GM23338 (cell line): ENCODE results near the gene RGS7. TPM values are rescaled to one million over a fixed set of nuclear protein-coding genes. Genes with fewer than 3 reads are reported as not detected.
"Not testable (repeated sequence)": the region's sequence is repeated elsewhere in the genome, so short reads cannot be mapped to it uniquely, and the experiment has no call there.

ENCODE experiments used
- ATAC-seq: fragments of 200-7000 bp; cut with Tn5 transposase; 3 replicates; pipeline ENCODE4 v1.9.1; 2020
- DNase-seq: peaks from one replicate; pipeline ENCODE4 v3.0.0-alpha.2; 2015; ENCODE audit warnings: low spot score
- H2AFZ ChIP-seq: fragments of 200-600 bp; sonication (generic); 2 replicates; pipeline ENCODE4 v1.8.0; 2016; ENCODE audit warnings: antibody characterized with exemption, mild to moderate bottlenecking, moderate library complexity
- H3F3A ChIP-seq: fragments of 200-600 bp; sonication (generic); replicated peaks from 2 replicates; pipeline ENCODE4 v1.8.0; 2017; ENCODE audit warnings: antibody characterized with exemption, mixed run types, low read depth
- H3K27ac ChIP-seq: fragments of 200-600 bp; sonication (generic); 2 replicates; pipeline ENCODE4 v1.6.1; 2016; ENCODE audit warnings: low read depth
- H3K27me3 ChIP-seq: fragments of 200-600 bp; sonication (generic); 2 replicates; pipeline ENCODE4 v1.8.0; 2016; ENCODE audit warnings: mild to moderate bottlenecking, mixed run types, moderate library complexity; ENCODE audit not compliant: insufficient read depth
- H3K36me3 ChIP-seq: fragments of 200-600 bp; sonication (generic); 2 replicates; pipeline ENCODE4 v1.8.0; 2016; ENCODE audit warnings: mild to moderate bottlenecking; ENCODE audit not compliant: insufficient read depth
- H3K4me1 ChIP-seq: fragments of 200-600 bp; sonication (generic); 2 replicates; pipeline ENCODE4 v1.8.0; 2016; ENCODE audit warnings: mild to moderate bottlenecking, moderate library complexity; ENCODE audit not compliant: insufficient read depth
- H3K4me2 ChIP-seq: fragments of 200-600 bp; sonication (generic); 2 replicates; pipeline ENCODE4 v1.7.1; 2017; ENCODE audit warnings: mixed run types
- H3K4me3 ChIP-seq: fragments of 200-600 bp; sonication (generic); 2 replicates; pipeline ENCODE4 v1.6.1; 2016; ENCODE audit warnings: mixed run types
- H3K79me2 ChIP-seq: fragments of 200-600 bp; sonication (generic); replicated peaks from 2 replicates; pipeline ENCODE4 v1.8.0; 2017; ENCODE audit warnings: mild to moderate bottlenecking; ENCODE audit not compliant: insufficient read depth
- H3K9me2 ChIP-seq: fragments of 200-600 bp; sonication (generic); 2 replicates; pipeline ENCODE4 v1.8.0; 2017; ENCODE audit not compliant: insufficient read depth
- H4K20me1 ChIP-seq: fragments of 200-600 bp; sonication (generic); replicated peaks from 2 replicates; pipeline ENCODE4 v1.8.0; 2017; ENCODE audit warnings: mild to moderate bottlenecking; ENCODE audit not compliant: insufficient read depth
- H3K27ac Mint-ChIP-seq: 2 replicates; pipeline ENCODE4 v1.8.0; 2020; ENCODE audit warnings: inconsistent platforms, mild to moderate bottlenecking, moderate library complexity, mixed read lengths
- H3K27me3 Mint-ChIP-seq: 3 replicates; pipeline ENCODE4 v1.8.0; 2022; ENCODE audit warnings: low read depth, mild to moderate bottlenecking, moderate library complexity, mixed read lengths, inconsistent platforms; ENCODE audit not compliant: insufficient read depth, poor library complexity
- H3K36me3 Mint-ChIP-seq: 3 replicates; pipeline ENCODE4 v1.8.0; 2021; ENCODE audit warnings: low read depth, mild to moderate bottlenecking, inconsistent platforms, moderate library complexity, mixed read lengths
- H3K4me1 Mint-ChIP-seq: 3 replicates; pipeline ENCODE4 v1.8.0; 2020; ENCODE audit warnings: mild to moderate bottlenecking, inconsistent platforms, mixed read lengths
- H3K4me3 Mint-ChIP-seq: 3 replicates; pipeline ENCODE4 v1.8.0; 2021; ENCODE audit warnings: moderate library complexity, mild to moderate bottlenecking, inconsistent platforms, mixed read lengths
- H3K9me3 Mint-ChIP-seq: 3 replicates; pipeline ENCODE4 v1.8.0; 2020; ENCODE audit warnings: moderate library complexity, mild to moderate bottlenecking, inconsistent platforms, mixed read lengths
- EZH2 ChIP-seq: fragments of 200-600 bp; sonication (generic); IDR thresholded peaks from one replicate; pipeline ENCODE4 v1.8.0; 2017; ENCODE audit warnings: antibody characterized with exemption, mild to moderate bottlenecking, low read depth; ENCODE audit not compliant: unreplicated experiment
- JUNB ChIP-seq: IDR thresholded peaks from one replicate; pipeline ENCODE4 v1.6.1; 2016; ENCODE audit warnings: antibody characterized with exemption; ENCODE audit not compliant: unreplicated experiment
- STAT1 ChIP-seq: IDR thresholded peaks from one replicate; pipeline ENCODE4 v1.6.1; 2016; ENCODE audit warnings: antibody characterized with exemption; ENCODE audit not compliant: unreplicated experiment
- ZNF114 ChIP-seq: fragments of 250-450 bp; sonication (Bioruptor Pico); IDR thresholded peaks from 2 replicates; pipeline ENCODE4 v1.5.0; 2020; ENCODE audit warnings: mild to moderate bottlenecking, moderate library complexity
- polyA plus RNA-seq: library from polyadenylated mRNA; unstranded; fragments of >200 nt; fragmentation: Nextera tagmentation; extraction: Ambion mirVana; gene quantifications from 2 replicates; pipeline ENCODE4 v1.2.1, GENCODE V29; 2016
- total RNA-seq: library from RNA; depleted of rRNA; stranded (reverse); fragments of >200 nt; shearing (Covaris generic); gene quantifications from 2 replicates; pipeline ENCODE4 v1.2.3, GENCODE V29; 2014
- TF ChIP-seq, protein P1 (sequence below): fragments of 250-450 bp; sonication (Bioruptor Pico); IDR thresholded peaks from 2 replicates; pipeline ENCODE4 v1.5.0; 2020; ENCODE audit warnings: mild to moderate bottlenecking, moderate library complexity
- TF ChIP-seq, protein P2 (sequence below), 2 experiments: fragments of 200-600 bp in 1 of 2; sonication (generic) in 1 of 2; conservative IDR thresholded peaks; 2 replicates each; pipeline versions ENCODE4 v1.5.1 to v1.6.1; 2016 to 2017; ENCODE audit warnings: antibody characterized with exemption in 2 of 2, low read depth in 2 of 2, mild to moderate bottlenecking in 2 of 2, moderate library complexity in 1 of 2

The RGS7 gene
- total and polyA plus RNA-seq, 2 experiments from 2014 or later: 2.0 to 2.2 TPM

DNA sequence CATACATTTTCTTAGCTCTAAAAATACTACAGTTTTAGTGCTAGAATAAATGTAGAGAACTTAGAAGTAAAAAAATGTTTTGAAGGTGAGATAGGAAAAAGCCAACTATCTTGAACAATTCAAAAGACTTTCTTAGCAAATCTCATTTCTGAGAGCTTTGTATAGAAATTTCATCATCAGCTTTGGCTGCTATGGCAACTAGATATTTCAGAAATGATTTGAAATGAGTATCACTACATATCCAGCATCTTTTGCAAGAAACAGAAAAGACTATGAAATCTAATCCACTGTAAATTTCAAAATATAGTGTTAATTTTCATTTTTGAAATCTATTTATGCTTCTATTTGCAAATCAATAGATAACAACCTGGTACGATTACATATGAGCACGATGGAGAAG is 57.7 kb downstream of the RGS7 start:
- H2AFZ ChIP-seq: no peak overlapping the region
- peaks cover 12% of the 10 kb centered on the region for H3K4me1 Mint-ChIP-seq
- TF ChIP-seq JUNB (no peak), ZNF114 (CRISPR knock-in tag) (no peak), STAT1 (no peak)

DNA sequence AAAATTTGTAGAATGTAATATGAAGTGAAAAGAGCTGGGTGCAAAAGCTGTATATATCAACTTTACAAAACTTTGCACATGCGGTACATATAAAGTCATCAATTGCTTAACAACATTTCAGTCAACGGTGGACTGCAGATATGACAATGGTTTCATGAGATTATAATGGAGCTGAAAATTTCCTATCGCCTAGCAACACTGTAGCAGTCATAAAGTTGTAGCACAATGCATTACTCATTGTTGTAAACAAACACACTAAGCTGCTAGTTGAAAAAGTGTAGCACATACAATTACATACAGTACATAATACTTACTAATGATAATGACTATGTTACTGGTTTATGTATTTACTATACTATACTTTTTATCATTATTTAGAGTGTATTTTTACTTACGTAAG is 64.0 kb downstream of the RGS7 start:
- no peak overlapping the region for H3K27ac Mint-ChIP-seq
- H3K9me3 Mint-ChIP-seq: no peaks in the 10 kb centered on the region
- no peaks in the 10 kb centered on the region for H3K4me1 Mint-ChIP-seq
- Histone ChIP-seq H4K20me1 (no peaks in the 10 kb centered on the region), H3K4me3 (no peak overlapping the region), H3K36me3 (no peaks in the 10 kb centered on the region), H3F3A (no peaks in the 10 kb centered on the region), H3K4me2 (no peak overlapping the region), H3K79me2 (no peaks in the 10 kb centered on the region), H2AFZ (no peak overlapping the region), H3K4me1 (no peaks in the 10 kb centered on the region), H3K9me2 (no peaks in the 10 kb centered on the region), H3K27ac (no peak overlapping the region), H3K27me3 (no peaks in the 10 kb centered on the region)
- TF ChIP-seq EZH2 (no peak), STAT1 (no peak), ZNF114 (CRISPR knock-in tag) (no peak)
- TF ChIP-seq, protein P1, sequence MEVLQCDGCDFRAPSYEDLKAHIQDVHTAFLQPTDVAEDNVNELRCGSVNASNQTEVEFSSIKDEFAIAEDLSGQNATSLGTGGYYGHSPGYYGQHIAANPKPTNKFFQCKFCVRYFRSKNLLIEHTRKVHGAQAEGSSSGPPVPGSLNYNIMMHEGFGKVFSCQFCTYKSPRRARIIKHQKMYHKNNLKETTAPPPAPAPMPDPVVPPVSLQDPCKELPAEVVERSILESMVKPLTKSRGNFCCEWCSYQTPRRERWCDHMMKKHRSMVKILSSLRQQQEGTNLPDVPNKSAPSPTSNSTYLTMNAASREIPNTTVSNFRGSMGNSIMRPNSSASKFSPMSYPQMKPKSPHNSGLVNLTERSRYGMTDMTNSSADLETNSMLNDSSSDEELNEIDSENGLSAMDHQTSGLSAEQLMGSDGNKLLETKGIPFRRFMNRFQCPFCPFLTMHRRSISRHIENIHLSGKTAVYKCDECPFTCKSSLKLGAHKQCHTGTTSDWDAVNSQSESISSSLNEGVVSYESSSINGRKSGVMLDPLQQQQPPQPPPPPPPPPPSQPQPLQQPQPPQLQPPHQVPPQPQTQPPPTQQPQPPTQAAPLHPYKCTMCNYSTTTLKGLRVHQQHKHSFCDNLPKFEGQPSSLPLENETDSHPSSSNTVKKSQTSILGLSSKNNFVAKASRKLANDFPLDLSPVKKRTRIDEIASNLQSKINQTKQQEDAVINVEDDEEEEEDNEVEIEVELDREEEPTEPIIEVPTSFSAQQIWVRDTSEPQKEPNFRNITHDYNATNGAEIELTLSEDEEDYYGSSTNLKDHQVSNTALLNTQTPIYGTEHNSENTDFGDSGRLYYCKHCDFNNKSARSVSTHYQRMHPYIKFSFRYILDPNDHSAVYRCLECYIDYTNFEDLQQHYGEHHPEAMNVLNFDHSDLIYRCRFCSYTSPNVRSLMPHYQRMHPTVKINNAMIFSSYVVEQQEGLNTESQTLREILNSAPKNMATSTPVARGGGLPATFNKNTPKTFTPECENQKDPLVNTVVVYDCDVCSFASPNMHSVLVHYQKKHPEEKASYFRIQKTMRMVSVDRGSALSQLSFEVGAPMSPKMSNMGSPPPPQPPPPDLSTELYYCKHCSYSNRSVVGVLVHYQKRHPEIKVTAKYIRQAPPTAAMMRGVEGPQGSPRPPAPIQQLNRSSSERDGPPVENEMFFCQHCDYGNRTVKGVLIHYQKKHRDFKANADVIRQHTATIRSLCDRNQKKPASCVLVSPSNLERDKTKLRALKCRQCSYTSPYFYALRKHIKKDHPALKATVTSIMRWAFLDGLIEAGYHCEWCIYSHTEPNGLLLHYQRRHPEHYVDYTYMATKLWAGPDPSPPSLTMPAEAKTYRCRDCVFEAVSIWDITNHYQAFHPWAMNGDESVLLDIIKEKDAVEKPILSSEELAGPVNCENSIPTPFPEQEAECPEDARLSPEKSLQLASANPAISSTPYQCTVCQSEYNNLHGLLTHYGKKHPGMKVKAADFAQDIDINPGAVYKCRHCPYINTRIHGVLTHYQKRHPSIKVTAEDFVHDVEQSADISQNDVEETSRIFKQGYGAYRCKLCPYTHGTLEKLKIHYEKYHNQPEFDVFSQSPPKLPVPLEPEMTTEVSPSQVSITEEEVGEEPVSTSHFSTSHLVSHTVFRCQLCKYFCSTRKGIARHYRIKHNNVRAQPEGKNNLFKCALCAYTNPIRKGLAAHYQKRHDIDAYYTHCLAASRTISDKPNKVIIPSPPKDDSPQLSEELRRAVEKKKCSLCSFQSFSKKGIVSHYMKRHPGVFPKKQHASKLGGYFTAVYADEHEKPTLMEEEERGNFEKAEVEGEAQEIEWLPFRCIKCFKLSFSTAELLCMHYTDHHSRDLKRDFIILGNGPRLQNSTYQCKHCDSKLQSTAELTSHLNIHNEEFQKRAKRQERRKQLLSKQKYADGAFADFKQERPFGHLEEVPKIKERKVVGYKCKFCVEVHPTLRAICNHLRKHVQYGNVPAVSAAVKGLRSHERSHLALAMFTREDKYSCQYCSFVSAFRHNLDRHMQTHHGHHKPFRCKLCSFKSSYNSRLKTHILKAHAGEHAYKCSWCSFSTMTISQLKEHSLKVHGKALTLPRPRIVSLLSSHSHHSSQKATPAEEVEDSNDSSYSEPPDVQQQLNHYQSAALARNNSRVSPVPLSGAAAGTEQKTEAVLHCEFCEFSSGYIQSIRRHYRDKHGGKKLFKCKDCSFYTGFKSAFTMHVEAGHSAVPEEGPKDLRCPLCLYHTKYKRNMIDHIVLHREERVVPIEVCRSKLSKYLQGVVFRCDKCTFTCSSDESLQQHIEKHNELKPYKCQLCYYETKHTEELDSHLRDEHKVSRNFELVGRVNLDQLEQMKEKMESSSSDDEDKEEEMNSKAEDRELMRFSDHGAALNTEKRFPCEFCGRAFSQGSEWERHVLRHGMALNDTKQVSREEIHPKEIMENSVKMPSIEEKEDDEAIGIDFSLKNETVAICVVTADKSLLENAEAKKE: no peak
- TF ChIP-seq, protein P2, sequence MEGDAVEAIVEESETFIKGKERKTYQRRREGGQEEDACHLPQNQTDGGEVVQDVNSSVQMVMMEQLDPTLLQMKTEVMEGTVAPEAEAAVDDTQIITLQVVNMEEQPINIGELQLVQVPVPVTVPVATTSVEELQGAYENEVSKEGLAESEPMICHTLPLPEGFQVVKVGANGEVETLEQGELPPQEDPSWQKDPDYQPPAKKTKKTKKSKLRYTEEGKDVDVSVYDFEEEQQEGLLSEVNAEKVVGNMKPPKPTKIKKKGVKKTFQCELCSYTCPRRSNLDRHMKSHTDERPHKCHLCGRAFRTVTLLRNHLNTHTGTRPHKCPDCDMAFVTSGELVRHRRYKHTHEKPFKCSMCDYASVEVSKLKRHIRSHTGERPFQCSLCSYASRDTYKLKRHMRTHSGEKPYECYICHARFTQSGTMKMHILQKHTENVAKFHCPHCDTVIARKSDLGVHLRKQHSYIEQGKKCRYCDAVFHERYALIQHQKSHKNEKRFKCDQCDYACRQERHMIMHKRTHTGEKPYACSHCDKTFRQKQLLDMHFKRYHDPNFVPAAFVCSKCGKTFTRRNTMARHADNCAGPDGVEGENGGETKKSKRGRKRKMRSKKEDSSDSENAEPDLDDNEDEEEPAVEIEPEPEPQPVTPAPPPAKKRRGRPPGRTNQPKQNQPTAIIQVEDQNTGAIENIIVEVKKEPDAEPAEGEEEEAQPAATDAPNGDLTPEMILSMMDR (conservative IDR thresholded peaks at IDR 0.05; ENCODE audit: low read depth in 2 of 2): no peak
- H3K4me3 Mint-ChIP-seq: no peak overlapping the region
- no peak for ATAC-seq
- H3K36me3 Mint-ChIP-seq: no peaks in the 10 kb centered on the region
- DNase-seq: no peak
- H3K27me3 Mint-ChIP-seq: peaks cover 6% of the 10 kb centered on the region

More for the DNA sequence above, 57.7 kb downstream of the RGS7 start:
- no peak overlapping the region for H3K4me3 Mint-ChIP-seq
- ATAC-seq: no peak
- DNase-seq: no peak
- Histone ChIP-seq H3K27me3 (no peaks in the 10 kb centered on the region), H3K4me1 (no peaks in the 10 kb centered on the region; the same call in 1 of the 2 replicates), H3K4me2 (no peak overlapping the region), H3K27ac (no peak overlapping the region), H3K79me2 (no peaks in the 10 kb centered on the region), H3F3A (no peaks in the 10 kb centered on the region), H3K36me3 (no peaks in the 10 kb centered on the region), H4K20me1 (no peaks in the 10 kb centered on the region), H3K4me3 (no peak overlapping the region), H3K9me2 (no peaks in the 10 kb centered on the region)
- H3K9me3 Mint-ChIP-seq: peaks cover 22% of the 10 kb centered on the region
- peaks cover 21% of the 10 kb centered on the region for H3K36me3 Mint-ChIP-seq
- H3K27me3 Mint-ChIP-seq: peaks cover 3% of the 10 kb centered on the region
- H3K27ac Mint-ChIP-seq: no peak overlapping the region

DNA sequence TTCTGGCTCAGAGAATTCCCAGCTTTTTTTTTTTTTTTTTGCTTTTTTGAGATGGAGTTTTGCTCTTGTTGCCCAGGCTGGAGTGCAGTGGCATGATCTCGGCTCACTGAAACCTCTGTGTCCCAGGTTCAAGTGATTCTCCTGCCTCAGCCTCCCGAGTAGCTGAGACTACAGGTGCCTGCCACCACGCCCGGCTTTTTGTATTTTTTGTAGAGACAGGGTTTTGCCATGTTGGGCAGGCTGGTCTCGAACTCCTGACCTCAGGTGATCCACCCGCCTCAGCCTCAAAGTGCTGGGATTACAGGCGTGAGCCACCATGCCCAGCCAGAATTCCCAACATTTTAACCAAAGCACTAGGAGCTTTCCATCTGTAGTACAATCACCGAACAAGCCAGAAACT is 65.5 kb downstream of the RGS7 start:
- not testable (repeated sequence) for H3K36me3 Mint-ChIP-seq, H3K9me3 Mint-ChIP-seq, H3K4me3 ChIP-seq, H3K27ac Mint-ChIP-seq, H4K20me1 ChIP-seq, H3K4me1 Mint-ChIP-seq, H3K27ac ChIP-seq, H3K79me2 ChIP-seq, H3K27me3 Mint-ChIP-seq, H3K36me3 ChIP-seq, H3K4me2 ChIP-seq, ATAC-seq, H3K4me1 ChIP-seq, H3K9me2 ChIP-seq, H2AFZ ChIP-seq, H3F3A ChIP-seq, DNase-seq, H3K4me3 Mint-ChIP-seq, H3K27me3 ChIP-seq
